ENCODE measurements around the gene ZNF438.
"Not testable (repeated sequence)": the region's sequence is repeated elsewhere in the genome, so short reads cannot be mapped to it uniquely, and the experiment has no call there.

Gene ZNF438

GRCh38 chr10:30984563-30985328 is 46.9 kb downstream of the ZNF438 start:
- DNase-seq = peak; percentile 46 to 89

- DNase-seq = not testable (repeated sequence)
These were observed 48.5 kb downstream of the ZNF438 start for GRCh38 chr10:30983209-30983608.

GRCh38 chr10:30980951-30981616 is 50.6 kb downstream of the ZNF438 start:
- peak in 1 of 2 experiments; percentile 19 for DNase-seq

GRCh38 chr10:30979956-30980355 is 51.7 kb downstream of the ZNF438 start:
- no peak for DNase-seq

GRCh38 chr10:30978843-30979242 is 52.8 kb downstream of the ZNF438 start:
- no peak for DNase-seq

- no peak for DNase-seq
These were observed 54.3 kb downstream of the ZNF438 start for GRCh38 chr10:30977385-30977784.

GRCh38 chr10:30974773-30975415 is 56.8 kb downstream of the ZNF438 start:
- DNase-seq = no peak

GRCh38 chr10:30974355-30974754 is 57.3 kb downstream of the ZNF438 start:
- DNase-seq = no peak

- no peak for DNase-seq
These were observed 57.9 kb downstream of the ZNF438 start for GRCh38 chr10:30973737-30974136.

- no peak for DNase-seq
These were observed 60.8 kb downstream of the ZNF438 start for GRCh38 chr10:30970760-30971460.

- DNase-seq = no peak
These were observed 63.0 kb downstream of the ZNF438 start for GRCh38 chr10:30968711-30969110.

- no peak for DNase-seq
These were observed 63.8 kb downstream of the ZNF438 start for GRCh38 chr10:30967650-30968410.

GRCh38 chr10:30963992-30964930 is 67.4 kb downstream of the ZNF438 start:
- no peak for DNase-seq

- no peak for DNase-seq
These were observed 69.1 kb downstream of the ZNF438 start for GRCh38 chr10:30962522-30962921.

GRCh38 chr10:30959836-30960210 is 71.8 kb downstream of the ZNF438 start:
- DNase-seq = no peak

GRCh38 chr10:30949218-30949617 is 82.4 kb downstream of the ZNF438 start:
- DNase-seq = not testable (repeated sequence)

GRCh38 chr10:30944005-30944404 is 87.7 kb downstream of the ZNF438 start:
- DNase-seq = no peak

- no peak for DNase-seq
These were observed 88.2 kb downstream of the ZNF438 start for GRCh38 chr10:30943451-30943850.

- DNase-seq = no peak
These were observed 91.4 kb downstream of the ZNF438 start for GRCh38 chr10:30940256-30940655.

- no peak for DNase-seq
These were observed 91.9 kb downstream of the ZNF438 start for GRCh38 chr10:30939643-30940251.

- DNase-seq = no peak
These were observed 96.6 kb downstream of the ZNF438 start for GRCh38 chr10:30935078-30935477.
